Occipital lobe (tissue), 2 donors: ENCODE measurements around the gene SLC26A11. TPM values are rescaled to one million over a fixed set of nuclear protein-coding genes. Genes with fewer than 3 reads are reported as not detected.
"Not testable (repeated sequence)": the region's sequence is repeated elsewhere in the genome, so short reads cannot be mapped to it uniquely, and the experiment has no call there.

Source experiments
- DNase-seq: peaks from one replicate; lab custom pipeline; 2025; lab: John Stamatoyannopoulos, UW
- total RNA-seq: library from RNA; depleted of rRNA; stranded (reverse); fragments of >200 nt; gene quantifications from one replicate; pipeline ENCODE4 v1.2.3, GENCODE V29; 2014

Gene SLC26A11
- total RNA-seq, 1 donor from 2014 or later, result 4.8 TPM

- no peak for DNase-seq
Observed at GRCh38 chr17:80281516-80281915, 61.3 kb downstream of the SLC26A11 start.

- DNase-seq, result no peak
Observed at GRCh38 chr17:80283116-80283852, 63.1 kb downstream of the SLC26A11 start.

- no peak for DNase-seq
Observed at GRCh38 chr17:80284631-80285030, 64.4 kb downstream of the SLC26A11 start.

GRCh38 chr17:80285237-80285920 lies 65.2 kb downstream of the SLC26A11 start:
- no peak for DNase-seq

GRCh38 chr17:80286638-80286960 lies 66.4 kb downstream of the SLC26A11 start:
- no peak for DNase-seq

- no peak for DNase-seq
Observed at GRCh38 chr17:80287038-80287437, 66.8 kb downstream of the SLC26A11 start.

GRCh38 chr17:80287806-80288567 lies 67.8 kb downstream of the SLC26A11 start:
- no peak for DNase-seq

GRCh38 chr17:80289616-80290015 lies 69.4 kb downstream of the SLC26A11 start:
- no peak for DNase-seq

GRCh38 chr17:80290156-80290555 lies 69.9 kb downstream of the SLC26A11 start:
- no peak for DNase-seq

- DNase-seq, result no peak
Observed at GRCh38 chr17:80291260-80291659, 71.0 kb downstream of the SLC26A11 start.

GRCh38 chr17:80291691-80292487 lies 71.7 kb downstream of the SLC26A11 start:
- DNase-seq, result no peak

- DNase-seq, result no peak
Observed at GRCh38 chr17:80292521-80292971, 72.3 kb downstream of the SLC26A11 start.

- no peak for DNase-seq
Observed at GRCh38 chr17:80294210-80294609, 74.0 kb downstream of the SLC26A11 start.

GRCh38 chr17:80294653-80295052 lies 74.4 kb downstream of the SLC26A11 start:
- DNase-seq, result no peak

- DNase-seq, result no peak
Observed at GRCh38 chr17:80295146-80295545, 74.9 kb downstream of the SLC26A11 start.

- no peak for DNase-seq
Observed at GRCh38 chr17:80295559-80295958, 75.3 kb downstream of the SLC26A11 start.

- DNase-seq, result no peak
Observed at GRCh38 chr17:80296221-80296620, 76.0 kb downstream of the SLC26A11 start.

GRCh38 chr17:80297996-80298560 lies 77.9 kb downstream of the SLC26A11 start:
- DNase-seq, result no peak

GRCh38 chr17:80299350-80300100 lies 79.3 kb downstream of the SLC26A11 start:
- not testable (repeated sequence) for DNase-seq

- not testable (repeated sequence) for DNase-seq
Observed at GRCh38 chr17:80300756-80301155, 80.5 kb downstream of the SLC26A11 start.
